Left lung (tissue), 10 donors: Measurements from ENCODE around the gene RPAP3. TPM values are rescaled to one million over a fixed set of nuclear protein-coding genes. Genes with fewer than 3 reads are reported as not detected.

ENCODE experiments used
- ATAC-seq: fragments of 200-7000 bp; cut with Tn5 transposase; one replicate; pipeline ENCODE4 v1.9.1; 2020; ENCODE audit warnings: moderate library complexity
- DNase-seq, 4 donors: peaks; one replicate each; pipeline ENCODE4 v3.0.0-alpha.2; 2013 to 2020
- H3K27ac ChIP-seq, 2 donors: fragments of 200-600 bp; sonication (generic) in 1 of 2; one replicate each; pipeline versions ENCODE4 v1.5.0 to v1.8.0; 2020 to 2021
- H3K27me3 ChIP-seq, 2 donors: fragments of 200-600 bp; sonication (generic) in 1 of 2; one replicate each; pipeline versions ENCODE4 v1.5.0 to v1.8.0; 2020 to 2021
- H3K36me3 ChIP-seq, 2 donors: fragments of 200-600 bp; sonication (generic) in 1 of 2; one replicate each; pipeline versions ENCODE4 v1.5.0 to v1.8.0; 2020 to 2021
- H3K4me1 ChIP-seq, 2 donors: fragments of 200-600 bp; one replicate each; pipeline ENCODE4 v1.8.0; 2021
- H3K4me3 ChIP-seq, 2 donors: fragments of 200-600 bp; sonication (generic) in 1 of 2; one replicate each; pipeline versions ENCODE4 v1.5.0 to v1.8.0; 2020 to 2021; ENCODE audit warnings: mild to moderate bottlenecking in 1 of 2
- H3K9me3 ChIP-seq, 2 donors: fragments of 200-600 bp; sonication (generic) in 1 of 2; one replicate each; pipeline versions ENCODE4 v1.5.0 to v1.8.0; 2020 to 2021
- intact Hi-C, 2 donors: fragments of 100-400 bp; cut with DNase I; formaldehyde crosslinking; loops; one replicate each; pipeline versions ENCODE4 v1.11.2 to v1.14.2; 2022
- polyA plus RNA-seq, 6 donors: library from polyadenylated mRNA; unstranded; fragments of 120-200 nt; gene quantifications; one replicate each; pipeline ENCODE4 v1.2.1, GENCODE V29; 2013; ENCODE audit not compliant: insufficient read length in 6 of 6
- total RNA-seq, 2 donors: library from RNA; stranded (reverse); fragmentation: NEBNext Ultra II Directional; extraction: Animal tissue kit (Norgen Biotek cat#: 25700); gene quantifications; one replicate each; pipeline ENCODE4 v1.2.1, GENCODE V29; 2021
- TF ChIP-seq, protein P1 (sequence below), 2 donors: fragments of 200-600 bp; sonication (generic) in 1 of 2; IDR thresholded peaks; one replicate each; pipeline versions ENCODE4 v1.5.0 to v1.8.0; 2021; ENCODE audit warnings: antibody characterized with exemption in 2 of 2
- donor health status: DM: no; HTN: yes; CAD: no.
- donor health status: DM: no; HTN: no; CAD: no.

RPAP3 gene
- total and polyA plus RNA-seq, 8 donors, result 18.5 to 41.6 (median 35.1) TPM

DNA sequence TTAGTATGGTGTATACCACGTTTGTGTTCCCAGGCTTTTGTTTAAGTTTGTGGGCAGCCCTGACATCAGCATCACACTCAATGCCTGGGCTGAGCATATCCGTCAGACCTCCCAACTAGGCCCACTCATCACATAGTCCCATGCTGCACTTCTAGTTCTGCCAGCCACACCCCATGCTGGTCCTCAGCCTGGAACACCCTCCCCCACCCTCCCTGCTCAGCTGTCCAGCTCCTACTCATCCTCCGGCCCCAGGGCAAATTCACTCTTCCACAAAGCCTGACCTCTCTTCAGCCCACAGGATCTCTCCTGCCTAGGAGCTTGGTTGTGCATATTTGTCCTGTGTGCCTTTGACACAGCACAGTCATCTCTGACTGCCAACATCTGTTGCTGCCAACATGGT, 23.4 kb upstream of the RPAP3 start:
- H3K36me3 ChIP-seq, result no peaks in the 10 kb centered on the region
- peaks cover 0 to 5% of the 10 kb centered on the region in 2 donors for H3K4me1 ChIP-seq
- ATAC-seq, result no peak
- no peak overlapping the region for H3K4me3 ChIP-seq
- no peaks in the 10 kb centered on the region for H3K27me3 ChIP-seq
- H3K9me3 ChIP-seq, result no peaks in the 10 kb centered on the region
- no peak overlapping the region for H3K27ac ChIP-seq
- intact Hi-C loops, result no loop called here
- DNase-seq, result no peak
- TF ChIP-seq, protein P1, sequence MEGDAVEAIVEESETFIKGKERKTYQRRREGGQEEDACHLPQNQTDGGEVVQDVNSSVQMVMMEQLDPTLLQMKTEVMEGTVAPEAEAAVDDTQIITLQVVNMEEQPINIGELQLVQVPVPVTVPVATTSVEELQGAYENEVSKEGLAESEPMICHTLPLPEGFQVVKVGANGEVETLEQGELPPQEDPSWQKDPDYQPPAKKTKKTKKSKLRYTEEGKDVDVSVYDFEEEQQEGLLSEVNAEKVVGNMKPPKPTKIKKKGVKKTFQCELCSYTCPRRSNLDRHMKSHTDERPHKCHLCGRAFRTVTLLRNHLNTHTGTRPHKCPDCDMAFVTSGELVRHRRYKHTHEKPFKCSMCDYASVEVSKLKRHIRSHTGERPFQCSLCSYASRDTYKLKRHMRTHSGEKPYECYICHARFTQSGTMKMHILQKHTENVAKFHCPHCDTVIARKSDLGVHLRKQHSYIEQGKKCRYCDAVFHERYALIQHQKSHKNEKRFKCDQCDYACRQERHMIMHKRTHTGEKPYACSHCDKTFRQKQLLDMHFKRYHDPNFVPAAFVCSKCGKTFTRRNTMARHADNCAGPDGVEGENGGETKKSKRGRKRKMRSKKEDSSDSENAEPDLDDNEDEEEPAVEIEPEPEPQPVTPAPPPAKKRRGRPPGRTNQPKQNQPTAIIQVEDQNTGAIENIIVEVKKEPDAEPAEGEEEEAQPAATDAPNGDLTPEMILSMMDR (IDR thresholded peaks at IDR 0.05), result no peak

DNA sequence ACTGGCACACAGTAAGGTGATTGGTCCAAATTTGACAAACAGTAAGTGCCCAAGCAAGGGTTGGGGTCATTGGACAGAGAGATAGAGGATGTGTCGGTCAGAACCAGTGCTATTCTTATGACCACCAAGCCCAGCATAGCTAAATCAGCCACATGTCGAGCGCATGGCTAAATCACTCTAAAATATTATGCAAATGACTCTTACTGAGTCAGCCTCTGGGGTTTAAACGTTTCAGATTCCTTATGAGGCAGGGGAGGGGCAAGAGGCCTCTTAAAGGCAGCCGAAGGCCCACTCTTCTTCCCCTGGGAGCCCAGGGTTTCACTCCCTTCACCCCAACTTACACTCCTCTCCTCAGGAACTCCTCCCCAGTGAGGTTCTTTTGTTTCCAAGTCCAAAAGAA, 20.1 kb upstream of the RPAP3 start:
- Histone ChIP-seq H3K4me3 (no peak overlapping the region), H3K4me1 (peaks cover 0 to 5% of the 10 kb centered on the region in 2 donors), H3K9me3 (no peaks in the 10 kb centered on the region), H3K27ac (no peak overlapping the region), H3K27me3 (no peaks in the 10 kb centered on the region), H3K36me3 (no peaks in the 10 kb centered on the region)
- ATAC-seq (no peak), DNase-seq (no peak)
- intact Hi-C loops, result no loop called here
- TF ChIP-seq, protein P1 (IDR thresholded peaks at IDR 0.05), result no peak

DNA sequence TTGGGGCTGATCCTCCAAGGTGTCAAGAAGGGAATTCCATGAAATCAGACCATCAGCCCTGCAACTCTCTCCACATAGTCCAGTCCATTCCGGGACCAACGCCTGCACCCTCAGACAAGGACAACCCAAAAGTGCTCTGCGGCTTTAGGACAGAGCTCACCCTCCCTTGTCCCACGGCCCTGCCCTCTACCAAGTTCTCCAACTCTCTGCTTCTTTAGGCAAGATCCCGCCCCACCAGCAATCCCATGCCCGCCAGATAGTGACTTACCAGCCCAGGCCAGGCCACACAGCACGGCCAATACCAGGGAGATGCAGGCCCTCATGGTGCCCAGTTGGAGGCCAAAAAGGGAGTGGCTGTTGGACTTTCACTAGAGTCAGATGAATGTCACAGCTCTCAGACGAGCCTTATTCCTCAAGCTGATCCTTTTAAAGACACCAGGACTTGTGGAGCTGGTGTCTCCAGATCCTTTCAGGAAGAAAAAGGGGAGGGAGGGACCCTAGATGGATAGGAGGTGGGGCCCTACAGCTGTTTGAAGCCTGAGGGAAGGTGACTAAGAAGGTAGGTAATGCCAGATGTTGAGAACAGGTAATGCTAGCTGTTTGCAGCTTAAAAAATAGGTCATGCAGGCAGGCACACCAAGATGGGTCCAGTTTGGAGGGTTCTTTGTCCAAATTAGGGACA, 19.4 kb upstream of the RPAP3 start, which contains the start of gene ENDOU:
Gene ENDOU (minus strand): TSS at position 400 of the 682 bp plus-strand sequence. CDS start 77 bp downstream, at position 323.
- Histone ChIP-seq H3K36me3 (no peaks in the 10 kb centered on the region), H3K4me1 (peaks cover 0 to 2% of the 10 kb centered on the region in 2 donors), H3K4me3 (no peak within 1 kb of the TSS), H3K27me3 (no peaks in the 10 kb centered on the region), H3K9me3 (no peaks in the 10 kb centered on the region), H3K27ac (no peak within 1 kb of the TSS)
- peak in 1 of 4 donors; percentile 14 for DNase-seq
- TF ChIP-seq, protein P1 (IDR thresholded peaks at IDR 0.05), result no peak
- no peak for ATAC-seq
- intact Hi-C loops, result no loop called here

DNA sequence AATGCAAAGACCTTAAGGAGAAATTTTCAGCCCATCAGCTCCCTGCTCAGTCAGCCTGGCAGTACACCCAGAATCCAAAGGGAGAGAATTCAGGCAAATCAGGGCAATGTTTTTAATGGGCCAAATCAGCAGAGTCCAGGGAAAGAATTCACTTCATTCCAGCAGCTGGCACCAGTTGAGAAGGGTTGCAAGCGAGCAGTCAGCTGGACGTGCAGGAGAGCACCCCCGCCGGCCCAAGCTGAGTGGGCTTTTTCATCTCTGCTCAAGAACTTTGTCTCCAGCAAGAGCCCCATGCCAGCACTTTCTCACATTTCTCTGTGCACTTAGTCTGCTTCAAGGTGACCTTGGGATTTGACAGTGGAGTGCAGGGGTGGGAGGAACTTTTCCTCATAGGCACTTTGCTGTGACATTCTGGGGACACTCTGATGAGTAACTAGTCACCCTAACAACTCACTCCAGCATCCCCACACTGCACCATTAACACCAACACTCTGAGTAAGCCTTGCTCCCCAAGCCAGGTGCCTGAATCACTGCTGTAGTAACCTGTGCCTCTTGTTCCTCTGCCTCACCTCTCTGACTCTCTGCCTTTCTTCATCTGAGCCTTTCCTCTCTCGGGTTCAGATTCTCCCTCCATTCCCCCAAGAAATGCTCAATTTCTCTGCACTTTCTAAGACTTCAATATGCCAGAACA, 17.3 kb upstream of the RPAP3 start:
- Histone ChIP-seq H3K36me3 (no peaks in the 10 kb centered on the region), H3K27ac (no peak overlapping the region), H3K9me3 (no peaks in the 10 kb centered on the region), H3K4me3 (no peak overlapping the region), H3K4me1 (peaks cover 1 to 5% of the 10 kb centered on the region in 2 donors), H3K27me3 (no peaks in the 10 kb centered on the region)
- ATAC-seq (no peak), DNase-seq (no peak)
- intact Hi-C loops, result no loop called here
- TF ChIP-seq, protein P1 (IDR thresholded peaks at IDR 0.05), result no peak

DNA sequence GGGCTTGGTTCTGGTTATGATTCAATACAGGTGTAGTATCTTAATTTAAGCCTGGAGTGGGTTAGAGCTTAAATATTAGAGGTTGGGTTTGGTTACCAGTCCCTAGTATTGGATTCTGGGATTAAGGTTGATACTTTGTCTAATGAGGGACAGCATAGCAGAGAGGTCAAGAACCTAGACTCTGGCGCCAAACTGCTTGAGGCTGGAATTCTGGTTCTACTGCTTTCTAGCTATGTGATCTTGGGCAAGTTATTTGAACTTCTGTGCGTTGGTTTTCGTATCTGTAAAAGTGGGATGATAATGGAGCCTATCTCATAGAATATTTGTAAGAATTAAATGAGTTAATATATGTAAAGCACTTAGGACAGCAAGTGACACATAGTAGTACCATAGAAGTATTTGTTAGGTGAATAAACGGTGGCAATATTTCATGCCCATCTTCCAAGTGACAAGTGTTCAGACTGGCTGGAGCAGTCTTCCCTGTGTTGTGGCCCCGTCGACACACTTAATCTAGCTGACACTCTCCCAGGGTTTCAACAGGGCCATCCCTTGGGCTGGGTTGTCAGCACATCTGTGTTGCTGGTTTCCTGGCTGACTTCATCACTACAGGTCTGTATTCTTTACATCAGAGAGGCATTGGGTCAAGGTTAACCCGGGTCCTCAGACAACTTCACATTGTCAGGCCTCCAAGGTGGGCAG, 16.5 kb upstream of the RPAP3 start:
- no peaks in the 10 kb centered on the region for H3K36me3 ChIP-seq
- peaks cover 8 to 13% of the 10 kb centered on the region in 2 donors for H3K4me1 ChIP-seq
- ATAC-seq (peak; percentile 28), DNase-seq (no peak)
- H3K4me3 ChIP-seq, result no peak overlapping the region
- no peaks in the 10 kb centered on the region for H3K27me3 ChIP-seq
- no peak overlapping the region for H3K27ac ChIP-seq
- intact Hi-C loops, result no loop called here
- TF ChIP-seq, protein P1 (IDR thresholded peaks at IDR 0.05), result no peak
- no peaks in the 10 kb centered on the region for H3K9me3 ChIP-seq
